KMS-11 (cell line): Measurements from ENCODE around the gene CCDC86.

ENCODE experiments used
- H2AFZ ChIP-seq: fragments of 200-600 bp; sonication (generic); 2 replicates; pipeline ENCODE4 v1.6.1; 2016; ENCODE audit warnings: antibody characterized with exemption, mixed run types, low read depth
- H3K27ac ChIP-seq: fragments of 200-600 bp; sonication (generic); 2 replicates; pipeline ENCODE4 v1.6.1; 2016; ENCODE audit warnings: mild to moderate bottlenecking, mixed run types
- H3K27me3 ChIP-seq: fragments of 200-600 bp; sonication (generic); 2 replicates; pipeline ENCODE4 v1.6.1; 2017; ENCODE audit warnings: mild to moderate bottlenecking, low read depth, mixed run types, moderate library complexity; ENCODE audit not compliant: insufficient read depth
- H3K36me3 ChIP-seq: fragments of 200-600 bp; sonication (generic); 2 replicates; pipeline ENCODE4 v1.6.1; 2017; ENCODE audit warnings: mild to moderate bottlenecking, mixed run types; ENCODE audit not compliant: insufficient read depth
- H3K4me1 ChIP-seq: fragments of 200-600 bp; sonication (generic); 2 replicates; pipeline ENCODE4 v1.6.1; 2016; ENCODE audit warnings: mild to moderate bottlenecking, low read depth, mixed run types; ENCODE audit not compliant: poor library complexity, severe bottlenecking
- H3K4me2 ChIP-seq: fragments of 200-600 bp; sonication (generic); 2 replicates; pipeline ENCODE4 v1.7.0; 2016; ENCODE audit warnings: mild to moderate bottlenecking, mixed run types
- H3K4me3 ChIP-seq: fragments of 200-600 bp; sonication (generic); IDR thresholded peaks from 2 replicates; pipeline ENCODE4 v1.6.1; 2017; ENCODE audit warnings: low read depth, low read length, mixed read lengths; ENCODE audit not compliant: insufficient read depth
- H3K79me2 ChIP-seq: fragments of 200-600 bp; sonication (generic); 2 replicates; pipeline ENCODE4 v1.6.1; 2016; ENCODE audit warnings: low read depth, mixed run types; ENCODE audit not compliant: insufficient read depth
- H3K9ac ChIP-seq: fragments of 200-600 bp; sonication (generic); 2 replicates; pipeline ENCODE4 v1.6.1; 2016; ENCODE audit warnings: mild to moderate bottlenecking, mixed run types
- H4K20me1 ChIP-seq: fragments of 200-600 bp; sonication (generic); 2 replicates; pipeline ENCODE4 v1.6.1; 2016; ENCODE audit warnings: mild to moderate bottlenecking, mixed run types; ENCODE audit not compliant: insufficient read depth
- CTCF ChIP-seq: fragments of 200-600 bp; sonication (generic); conservative IDR thresholded peaks from 2 replicates; pipeline ENCODE4 v1.6.1; 2017; ENCODE audit warnings: low read depth, mild to moderate bottlenecking, antibody characterized with exemption, low read length, moderate library complexity, mixed read lengths

The CCDC86 gene

GRCh38 chr11:60870733-60871377 lies 28.9 kb downstream of the CCDC86 start:
- Histone ChIP-seq H3K9ac (no peak overlapping the region), H2AFZ (no peak overlapping the region)

GRCh38 chr11:60871378-60872061 lies 29.6 kb downstream of the CCDC86 start:
- Histone ChIP-seq H3K27me3 (no peaks in the 10 kb centered on the region), H3K36me3 (no peaks in the 10 kb centered on the region), H3K4me3 (no peak overlapping the region), H2AFZ (no peak overlapping the region), H3K4me2 (peak overlapping the region; percentile 61; the same call in 1 of the 2 replicates), H3K79me2 (no peaks in the 10 kb centered on the region), H3K27ac (no peak overlapping the region), H4K20me1 (no peaks in the 10 kb centered on the region), H3K4me1 (peaks cover 37% of the 10 kb centered on the region), H3K9ac (no peak overlapping the region)
- TF ChIP-seq CTCF, result no peak

More at GRCh38 chr11:60870733-60871377, 28.9 kb downstream of the CCDC86 start:
- Histone ChIP-seq H3K36me3 (no peaks in the 10 kb centered on the region), H3K27me3 (no peaks in the 10 kb centered on the region), H3K27ac (peak overlapping the region; percentile 19; the same call in 1 of the 2 replicates), H3K4me2 (peak overlapping the region; percentile 61), H3K79me2 (no peaks in the 10 kb centered on the region), H3K4me3 (no peak overlapping the region), H4K20me1 (no peaks in the 10 kb centered on the region), H3K4me1 (peaks cover 37% of the 10 kb centered on the region)
- TF ChIP-seq CTCF, result no peak

GRCh38 chr11:60872124-60872960 lies 30.4 kb downstream of the CCDC86 start:
- no peak overlapping the region for H3K4me3 ChIP-seq
- H2AFZ ChIP-seq, result no peak overlapping the region
- H3K79me2 ChIP-seq, result no peaks in the 10 kb centered on the region
- no peak overlapping the region for H3K27ac ChIP-seq
- H3K36me3 ChIP-seq, result no peaks in the 10 kb centered on the region
- H3K4me1 ChIP-seq, result peaks cover 37% of the 10 kb centered on the region
- H4K20me1 ChIP-seq, result no peaks in the 10 kb centered on the region
- TF ChIP-seq CTCF, result no peak
- no peak overlapping the region for H3K9ac ChIP-seq
- H3K27me3 ChIP-seq, result no peaks in the 10 kb centered on the region
- H3K4me2 ChIP-seq, result peak overlapping the region; percentile 61; the same call in 1 of the 2 replicates

GRCh38 chr11:60872961-60873524 lies 31.1 kb downstream of the CCDC86 start:
- Histone ChIP-seq H3K9ac (no peak overlapping the region), H2AFZ (no peak overlapping the region), H3K27me3 (no peaks in the 10 kb centered on the region), H3K79me2 (no peaks in the 10 kb centered on the region), H3K4me2 (0 out of 2 replicates have a peak overlapping the region, but pooled peaks have one; percentile 61), H3K36me3 (no peaks in the 10 kb centered on the region), H4K20me1 (no peaks in the 10 kb centered on the region), H3K4me3 (no peak overlapping the region), H3K27ac (no peak overlapping the region), H3K4me1 (peaks cover 37% of the 10 kb centered on the region)
- TF ChIP-seq CTCF, result no peak
